WI38 (cell line): ENCODE measurements around the gene NOSTRIN.

ENCODE experiments used
- H3K4me3 ChIP-seq: 2 replicates; pipeline ENCODE4 v1.5.1; 2011; ENCODE audit warnings: low read depth, mild to moderate bottlenecking, control low read depth, low read length
- CTCF ChIP-seq: IDR thresholded peaks from 2 replicates; pipeline ENCODE4 v1.5.1; 2012; ENCODE audit warnings: low read depth, mild to moderate bottlenecking, control low read depth, low read length

NOSTRIN gene

GRCh38 chr2:168903888-168904287 lies 101.5 kb downstream of the NOSTRIN start:
- H3K4me3 ChIP-seq = no peak overlapping the region
- no peak for TF ChIP-seq CTCF

GRCh38 chr2:168904358-168904757 lies 101.9 kb downstream of the NOSTRIN start:
- no peak for TF ChIP-seq CTCF

GRCh38 chr2:168907940-168908662 lies 105.7 kb downstream of the NOSTRIN start:
- H3K4me3 ChIP-seq = no peak overlapping the region
- no peak for TF ChIP-seq CTCF

More at GRCh38 chr2:168904358-168904757, 101.9 kb downstream of the NOSTRIN start:
- no peak overlapping the region for H3K4me3 ChIP-seq

- no peak overlapping the region for H3K4me3 ChIP-seq
- TF ChIP-seq CTCF = no peak
These were observed 107.9 kb downstream of the NOSTRIN start for GRCh38 chr2:168910330-168910729.

- no peak overlapping the region; the same call in 1 of the 2 replicates for H3K4me3 ChIP-seq
- TF ChIP-seq CTCF = no peak
These were observed 110.0 kb downstream of the NOSTRIN start for GRCh38 chr2:168912466-168912865.

- H3K4me3 ChIP-seq = peak overlapping the region; percentile 34
- no peak for TF ChIP-seq CTCF
These were observed 110.5 kb downstream of the NOSTRIN start for GRCh38 chr2:168912901-168913369.

- TF ChIP-seq CTCF = no peak
These were observed 111.1 kb downstream of the NOSTRIN start for GRCh38 chr2:168913495-168913894.

More at GRCh38 chr2:168913495-168913894, 111.1 kb downstream of the NOSTRIN start:
- no peak overlapping the region for H3K4me3 ChIP-seq
